SK-N-MC (cell line): ENCODE results near the gene ARL4D.

Source experiments
- EZH2 ChIP-seq: fragments of 200-600 bp; sonication (generic); IDR thresholded peaks from one replicate; pipeline ENCODE4 v1.6.1; 2017; ENCODE audit warnings: antibody characterized with exemption
- FOXP2 ChIP-seq: optimal IDR thresholded peaks from 2 replicates; pipeline ENCODE3; 2011; ENCODE audit warnings: mild to moderate bottlenecking, moderate library complexity; ENCODE audit not compliant: insufficient read depth; ENCODE audit errors: extremely low read length, control extremely low read depth
- POLR2AphosphoS5 ChIP-seq: IDR thresholded peaks from 2 replicates; pipeline ENCODE4 v1.6.1; 2012; ENCODE audit warnings: mild to moderate bottlenecking, low read depth, low read length, borderline replicate concordance

- TF ChIP-seq EZH2: no peak
- no peak for TF ChIP-seq POLR2AphosphoS5
- no peak for TF ChIP-seq FOXP2
Observed at GRCh38 chr17:43400943-43401717, 2.3 kb downstream of the ARL4D start.
